Panc1 (cell line): ENCODE results near the gene HMCN2. TPM values are rescaled to one million over a fixed set of nuclear protein-coding genes. Genes with fewer than 3 reads are reported as not detected.

Experiments
- ATAC-seq: fragments of 200-7000 bp; cut with Tn5 transposase; 2 replicates; pipeline ENCODE4 v1.9.1; 2020; ENCODE audit warnings: mild to moderate bottlenecking, moderate library complexity
- BruUV-seq: library from RNA; stranded (reverse); fragments of 400-500 nt; replicated peaks from 2 replicates; lab custom pipeline; 2021; lab: Mats Ljungman, UMichigan
- CTCF ChIA-PET: fragments of 300-600 bp; sonication (Branson Sonifier 250); formaldehyde crosslinking; loops from one replicate; lab custom pipeline; 2022; ENCODE audit warnings: antibody characterized with exemption; lab: Charles Lee
- POLR2A ChIA-PET: fragments of 300-600 bp; sonication (Branson Sonifier 250); formaldehyde crosslinking; loops from one replicate; lab custom pipeline; 2022; ENCODE audit warnings: antibody characterized with exemption; lab: Charles Lee
- DNase-seq: peaks from one replicate; pipeline ENCODE4 v3.0.0-alpha.2; 2010; ENCODE audit warnings: low read depth, low spot score
- H3K27ac ChIP-seq: 2 replicates; pipeline ENCODE4 v1.5.1; 2011; ENCODE audit warnings: mild to moderate bottlenecking, low read length, inconsistent platforms
- H3K27me3 ChIP-seq: fragments of 200-500 bp; sonication (Bioruptor generic); 2 replicates; pipeline ENCODE4 v1.6.0; 2014; ENCODE audit warnings: low read length, inconsistent platforms; ENCODE audit not compliant: control insufficient read depth, insufficient read depth
- H3K36me3 ChIP-seq: fragments of 200-500 bp; sonication (Bioruptor generic); 2 replicates; pipeline ENCODE4 v1.5.1; 2014; ENCODE audit warnings: inconsistent platforms, mild to moderate bottlenecking, low read length, moderate library complexity; ENCODE audit not compliant: control insufficient read depth, insufficient read depth
- H3K4me1 ChIP-seq: 2 replicates; pipeline ENCODE4 v1.5.1; 2011; ENCODE audit warnings: inconsistent platforms, mild to moderate bottlenecking, low read length, moderate library complexity; ENCODE audit not compliant: control insufficient read depth, insufficient read depth
- H3K4me3 ChIP-seq, 2 experiments: 2 replicates each; pipeline ENCODE4 v1.5.1; 2011 to 2012; ENCODE audit warnings: low read depth in 2 of 2, low read length in 2 of 2, mild to moderate bottlenecking in 2 of 2, inconsistent platforms in 1 of 2, moderate library complexity in 1 of 2
- H3K9me3 ChIP-seq: fragments of 200-500 bp; sonication (Bioruptor generic); 2 replicates; pipeline ENCODE4 v1.5.1; 2014; ENCODE audit warnings: low read depth, mild to moderate bottlenecking, inconsistent platforms, low read length, moderate library complexity; ENCODE audit not compliant: control insufficient read depth, insufficient read depth
- CTCF ChIP-seq: fragments of 450-650 bp; IDR thresholded peaks from 2 replicates; pipeline ENCODE4 v1.5.1; 2017; ENCODE audit warnings: mild to moderate bottlenecking
- POLR2AphosphoS5 ChIP-seq: IDR thresholded peaks from 2 replicates; pipeline ENCODE4 v1.6.1; 2012; ENCODE audit warnings: mild to moderate bottlenecking, low read depth, low read length, moderate library complexity
- REST ChIP-seq, 2 experiments: IDR thresholded peaks; 2 replicates each; pipeline ENCODE4 v1.6.1; 2011 to 2012; ENCODE audit warnings: low read depth in 2 of 2, control low read depth in 1 of 2, low read length in 1 of 2, mild to moderate bottlenecking in 1 of 2, moderate library complexity in 1 of 2; ENCODE audit not compliant: insufficient read depth in 1 of 2
- SIN3A ChIP-seq: IDR thresholded peaks from 2 replicates; pipeline ENCODE4 v1.6.1; 2012; ENCODE audit warnings: low read depth, mild to moderate bottlenecking, low read length, moderate library complexity, borderline replicate concordance; ENCODE audit not compliant: insufficient read depth
- TCF7L2 ChIP-seq: IDR thresholded peaks from 2 replicates; pipeline ENCODE4 v1.6.1; 2011; ENCODE audit warnings: mild to moderate bottlenecking, low read depth, low read length, inconsistent platforms
- in situ Hi-C: cut with HindIII; loops from 2 replicates; pipeline ENCODE4 v1.10.0; 2016; ENCODE audit warnings: low sequenced_read_pairs, low pct_unique_long_range_greater_than_20kb
- intact Hi-C: fragments of 100-400 bp; cut with micrococcal nuclease; formaldehyde crosslinking; loops from one replicate; pipeline ENCODE4 v1.10.0; 2022; ENCODE audit not compliant: unreplicated experiment
- total RNA-seq: library from RNA; stranded (reverse); gene quantifications from one replicate; pipeline ENCODE4 v1.2.1, GENCODE V29; 2021; ENCODE audit not compliant: unreplicated experiment

HMCN2 gene
- total RNA-seq, 1 experiment from 2014 or later: 0.05 TPM

GRCh38 chr9:130300739-130301138 is 35.2 kb downstream of the HMCN2 start:
- no peak for ATAC-seq
- in situ Hi-C loops: no loop called here
- no peak for TF ChIP-seq SIN3A
- no peak for TF ChIP-seq REST (IDR thresholded peaks at IDR 0.05; ENCODE audit: insufficient read depth in 1 of 2, low read depth in 2 of 2, low read length in 1 of 2)
- no peak for TF ChIP-seq TCF7L2
- TF ChIP-seq CTCF: no peak
- TF ChIP-seq POLR2AphosphoS5: no peak
- no peak overlapping the region for H3K4me3 ChIP-seq
- intact Hi-C loops: no loop called here
- CTCF ChIA-PET: interaction anchor here (0.5 to 0.7 kb wide), 2 partner anchors 58 to 156 kb away, joined by 3 to 7 read pairs; no protein-coding TSS in a partner anchor
- no peak overlapping the region for H3K27ac ChIP-seq
- POLR2A ChIA-PET: interaction anchor here (0.5 kb wide), 1 partner anchor 59 kb away, joined by 3 read pairs; no protein-coding TSS in a partner anchor
- no peaks in the 10 kb centered on the region for H3K27me3 ChIP-seq
- no TSS peak for BruUV-seq
- no peaks in the 10 kb centered on the region for H3K9me3 ChIP-seq
- DNase-seq: no peak
- H3K36me3 ChIP-seq: no peaks in the 10 kb centered on the region
- H3K4me1 ChIP-seq: no peaks in the 10 kb centered on the region

GRCh38 chr9:130301483-130302286 is 36.1 kb downstream of the HMCN2 start:
- intact Hi-C loops: no loop called here
- Histone ChIP-seq H3K9me3 (no peaks in the 10 kb centered on the region), H3K4me3 (no peak overlapping the region), H3K36me3 (no peaks in the 10 kb centered on the region), H3K27ac (no peak overlapping the region), H3K27me3 (no peaks in the 10 kb centered on the region), H3K4me1 (no peaks in the 10 kb centered on the region)
- no peak for DNase-seq
- ATAC-seq: no peak
- POLR2A ChIA-PET: interaction anchor here (0.6 kb wide), 1 partner anchor 13 kb away, joined by 3 read pairs; no protein-coding TSS in a partner anchor
- in situ Hi-C loops: no loop called here
- CTCF ChIA-PET: no interaction called here
- TF ChIP-seq SIN3A (no peak), REST (IDR thresholded peaks at IDR 0.05; ENCODE audit: insufficient read depth in 1 of 2, low read depth in 2 of 2, low read length in 1 of 2) (no peak), POLR2AphosphoS5 (no peak), TCF7L2 (no peak), CTCF (no peak)
- no TSS peak for BruUV-seq
